Measurements from ENCODE around the gene ELL2. TPM values are rescaled to one million over a fixed set of nuclear protein-coding genes. Genes with fewer than 3 reads are reported as not detected.

Gene ELL2
- total and polyA plus RNA-seq, 2 donors from 2014 or later = 10.1 to 37.2 TPM

DNA sequence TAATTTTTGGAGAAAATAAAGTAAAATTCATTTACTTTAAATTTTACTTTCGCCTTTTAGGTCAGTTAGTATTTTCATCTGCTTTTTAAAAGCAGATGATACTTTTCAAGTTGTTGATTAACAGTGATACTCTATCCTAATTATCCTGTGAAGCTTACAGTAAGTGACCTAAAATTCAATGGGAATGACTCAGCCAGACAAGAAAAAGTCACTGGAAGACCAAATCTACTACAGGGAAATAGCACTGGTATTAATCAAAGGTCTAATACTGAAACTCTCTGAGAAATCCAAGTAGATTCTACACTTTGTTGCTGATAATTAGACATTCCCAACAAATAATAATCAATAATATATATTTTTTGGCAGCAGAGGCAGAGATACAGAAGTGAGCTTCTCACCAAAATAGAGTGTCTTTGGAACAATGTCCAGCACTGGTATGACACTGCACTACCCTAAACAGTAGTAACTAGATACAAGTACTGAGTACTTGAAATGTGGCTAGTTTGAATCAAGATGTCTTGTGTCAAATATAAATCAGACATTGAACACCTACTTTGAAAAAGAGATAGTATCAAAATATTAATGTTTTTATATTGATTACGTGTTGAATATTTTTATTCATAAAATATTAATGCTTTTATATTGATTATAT lies 22.8 kb upstream of the ELL2 start:
- H3K9me3 ChIP-seq (ENCODE audit: control insufficient read depth in 2 of 3, insufficient read depth in 1 of 3, low read length in 3 of 3) = no peaks in the 10 kb centered on the region
- H3K27ac ChIP-seq (ENCODE audit: low read depth in 2 of 2, low read length in 2 of 2) = no peak overlapping the region
- no peak overlapping the region for H3K9ac ChIP-seq (ENCODE audit: low read length in 3 of 3)
- peak; percentile 13 for FAIRE-seq
- no peaks in the 10 kb centered on the region for H3K36me3 ChIP-seq (ENCODE audit: control insufficient read depth in 2 of 3, insufficient read depth in 3 of 3, low read length in 3 of 3)
- no peak for TF ChIP-seq CTCF (IDR thresholded peaks at IDR 0.05; ENCODE audit: borderline replicate concordance, extremely low read depth, insufficient read depth)
- intact Hi-C loops (cut with DNase I) = no loop called here
- H3K4me3 ChIP-seq (ENCODE audit: low read length in 3 of 3) = no peak overlapping the region
- no peak for DNase-seq
- H3K4me1 ChIP-seq (ENCODE audit: control insufficient read depth in 2 of 3, insufficient read depth in 2 of 3, low read depth in 1 of 3, low read length in 3 of 3) = peaks cover 0 to 8% (median 0%) of the 10 kb centered on the region in 3 donors
- H3K27me3 ChIP-seq (ENCODE audit: control insufficient read depth, insufficient read depth, low read length) = no peaks in the 10 kb centered on the region

DNA sequence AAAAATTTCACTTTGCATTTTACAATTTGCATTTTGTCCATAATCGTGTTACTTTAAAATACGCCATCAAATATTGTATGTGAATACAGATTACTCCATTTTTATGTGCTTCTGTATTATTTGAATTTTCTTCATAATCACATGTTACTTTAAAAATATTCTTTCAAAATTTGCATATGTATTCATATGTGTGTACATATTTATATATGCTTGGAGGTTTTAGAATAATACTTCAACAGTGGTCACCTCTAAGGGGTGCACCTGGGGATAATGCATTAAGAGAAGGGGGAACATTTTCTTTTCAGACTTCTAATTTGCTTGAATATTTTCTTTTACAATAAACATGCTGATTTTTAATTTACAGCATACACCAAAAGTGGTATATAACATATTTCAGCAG lies 21.9 kb upstream of the ELL2 start:
- H3K9me3 ChIP-seq (ENCODE audit: control insufficient read depth in 2 of 3, insufficient read depth in 1 of 3, low read length in 3 of 3) = no peaks in the 10 kb centered on the region
- FAIRE-seq (no peak), DNase-seq (no peak)
- TF ChIP-seq CTCF (IDR thresholded peaks at IDR 0.05; ENCODE audit: borderline replicate concordance, extremely low read depth, insufficient read depth) = no peak
- no peak overlapping the region for H3K9ac ChIP-seq (ENCODE audit: low read length in 3 of 3)
- H3K27ac ChIP-seq (ENCODE audit: low read depth in 2 of 2, low read length in 2 of 2) = no peak overlapping the region
- H3K27me3 ChIP-seq (ENCODE audit: control insufficient read depth, insufficient read depth, low read length) = no peaks in the 10 kb centered on the region
- H3K4me3 ChIP-seq (ENCODE audit: low read length in 3 of 3) = no peak overlapping the region
- H3K36me3 ChIP-seq (ENCODE audit: control insufficient read depth in 2 of 3, insufficient read depth in 3 of 3, low read length in 3 of 3) = no peaks in the 10 kb centered on the region
- H3K4me1 ChIP-seq (ENCODE audit: control insufficient read depth in 2 of 3, insufficient read depth in 2 of 3, low read depth in 1 of 3, low read length in 3 of 3) = peaks cover 0 to 3% (median 0%) of the 10 kb centered on the region in 3 donors
- intact Hi-C loops (cut with DNase I) = no loop called here

DNA sequence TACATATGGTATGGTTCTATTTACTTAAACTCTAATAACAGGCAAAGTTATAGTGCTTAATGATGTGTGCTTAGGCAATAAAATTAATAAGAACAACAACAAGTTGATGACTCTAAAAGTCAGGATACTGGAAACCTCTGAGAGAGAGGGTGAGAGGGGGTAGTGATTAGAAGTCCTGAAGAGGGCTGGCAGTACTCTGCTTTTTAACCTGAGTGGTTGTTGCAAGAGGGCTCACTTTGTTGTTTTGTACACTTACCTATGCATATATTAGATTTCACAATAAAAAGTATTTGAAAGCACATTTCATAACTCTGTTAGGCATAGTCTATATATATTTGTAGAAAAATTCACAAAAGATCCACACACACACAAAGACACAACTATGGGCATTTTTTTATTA lies 21.4 kb upstream of the ELL2 start:
- FAIRE-seq = no peak
- no peak for DNase-seq

More for the DNA sequence above, 21.4 kb upstream of the ELL2 start:
- H3K4me1 ChIP-seq (ENCODE audit: control insufficient read depth in 2 of 3, insufficient read depth in 2 of 3, low read depth in 1 of 3, low read length in 3 of 3) = no peaks in the 10 kb centered on the region
- no peaks in the 10 kb centered on the region for H3K27me3 ChIP-seq (ENCODE audit: control insufficient read depth, insufficient read depth, low read length)
- intact Hi-C loops (cut with DNase I) = no loop called here
- H3K4me3 ChIP-seq (ENCODE audit: low read length in 3 of 3) = no peak overlapping the region
- no peak for TF ChIP-seq CTCF (IDR thresholded peaks at IDR 0.05; ENCODE audit: borderline replicate concordance, extremely low read depth, insufficient read depth)
- H3K9me3 ChIP-seq (ENCODE audit: control insufficient read depth in 2 of 3, insufficient read depth in 1 of 3, low read length in 3 of 3) = no peaks in the 10 kb centered on the region
- no peak overlapping the region for H3K9ac ChIP-seq (ENCODE audit: low read length in 3 of 3)
- H3K27ac ChIP-seq (ENCODE audit: low read depth in 2 of 2, low read length in 2 of 2) = no peak overlapping the region
- H3K36me3 ChIP-seq (ENCODE audit: control insufficient read depth in 2 of 3, insufficient read depth in 3 of 3, low read length in 3 of 3) = no peaks in the 10 kb centered on the region
